Stimulated activated naive B cell treated with anti-CD40 and anti-IgM and Interleukin-4, amounts not matched to agents 10 μg/mL and 1 μg/mL and 100 μg/mL, for 72 hours (primary cell): ENCODE results near the gene CACTIN.
A peak's percentile ranks its signal among the peaks of the same experiment; 100 is the strongest.

Source experiments
- ATAC-seq, 2 donors: fragments of 150-1000 bp; cut with Tn5 transposase; replicated peaks; 2 replicates each; pipeline ENCODE4 v1.10.0; 2021; ENCODE audit warnings: moderate library complexity in 1 of 2
- DNase-seq: peaks from one replicate; pipeline ENCODE4 v3.0.0; 2021
- H3K27ac Mint-ChIP-seq: one replicate; pipeline ENCODE4 v1.8.0; 2022; ENCODE audit warnings: mild to moderate bottlenecking, mixed read lengths
- H3K27me3 Mint-ChIP-seq, 2 donors: one replicate each; pipeline ENCODE4 v1.8.0; 2022; ENCODE audit warnings: mixed read lengths in 2 of 2
- H3K36me3 Mint-ChIP-seq, 2 donors: one replicate each; pipeline ENCODE4 v1.8.0; 2022; ENCODE audit warnings: mixed read lengths in 2 of 2, mild to moderate bottlenecking in 1 of 2
- H3K4me1 Mint-ChIP-seq, 2 donors: one replicate each; pipeline ENCODE4 v1.8.0; 2022; ENCODE audit warnings: mixed read lengths in 2 of 2, mild to moderate bottlenecking in 1 of 2
- H3K4me3 Mint-ChIP-seq, 2 donors: one replicate each; pipeline ENCODE4 v1.8.0; 2022; ENCODE audit warnings: mild to moderate bottlenecking in 2 of 2, mixed read lengths in 2 of 2, moderate library complexity in 1 of 2
- H3K9me3 Mint-ChIP-seq, 2 donors: one replicate each; pipeline ENCODE4 v1.8.0; 2022; ENCODE audit warnings: mixed read lengths in 2 of 2, mild to moderate bottlenecking in 1 of 2

CACTIN gene

GRCh38 chr19:3608079-3608641 is 18.4 kb downstream of the CACTIN start:
- Mint-ChIP-seq H3K27ac (no peak overlapping the region), H3K36me3 (peaks cover 18 to 25% of the 10 kb centered on the region in 2 donors), H3K4me1 (peaks cover 16 to 28% of the 10 kb centered on the region in 2 donors), H3K4me3 (peak overlapping the region in 1 of 2 donors; percentile 54), H3K27me3 (no peaks in the 10 kb centered on the region), H3K9me3 (peaks cover 0 to 2% of the 10 kb centered on the region in 2 donors)
- ATAC-seq (no peak), DNase-seq (no peak)

- H3K27ac Mint-ChIP-seq = no peak overlapping the region
- peaks cover 0 to 2% of the 10 kb centered on the region in 2 donors for H3K9me3 Mint-ChIP-seq
- DNase-seq (no peak), ATAC-seq (no peak)
- H3K4me1 Mint-ChIP-seq = peaks cover 16 to 28% of the 10 kb centered on the region in 2 donors
- H3K27me3 Mint-ChIP-seq = no peaks in the 10 kb centered on the region
- peaks cover 16 to 23% of the 10 kb centered on the region in 2 donors for H3K36me3 Mint-ChIP-seq
- H3K4me3 Mint-ChIP-seq = peak overlapping the region in 1 of 2 donors; percentile 62
These were observed 19.1 kb downstream of the CACTIN start for GRCh38 chr19:3607303-3608078.

GRCh38 chr19:3606690-3607289 is 19.8 kb downstream of the CACTIN start, which contains the start of gene TBXA2R:
TSS of gene TBXA2R (minus strand) at chr19:3606875. CDS start at chr19:3600634, 6,241 bp downstream.
- Mint-ChIP-seq H3K4me1 (peaks cover 16 to 28% of the 10 kb centered on the region in 2 donors), H3K27me3 (no peaks in the 10 kb centered on the region), H3K4me3 (peak within 1 kb of the TSS in 1 of 2 donors; percentile 62), H3K9me3 (peaks cover 0 to 2% of the 10 kb centered on the region in 2 donors), H3K36me3 (peaks cover 10 to 17% of the 10 kb centered on the region in 2 donors), H3K27ac (no peak within 1 kb of the TSS)
- peak; percentile 59 to 64 for ATAC-seq
- peak; percentile 44 for DNase-seq

GRCh38 chr19:3606174-3606689 is 20.4 kb downstream of the CACTIN start:
- DNase-seq (no peak), ATAC-seq (peak; percentile 45 to 48)
- Mint-ChIP-seq H3K36me3 (peaks cover 8 to 16% of the 10 kb centered on the region in 2 donors), H3K27me3 (no peaks in the 10 kb centered on the region), H3K9me3 (peaks cover 0 to 2% of the 10 kb centered on the region in 2 donors), H3K27ac (no peak overlapping the region), H3K4me3 (no peak overlapping the region), H3K4me1 (peaks cover 16 to 28% of the 10 kb centered on the region in 2 donors)

- Mint-ChIP-seq H3K9me3 (peaks cover 0 to 2% of the 10 kb centered on the region in 2 donors), H3K4me1 (peaks cover 16 to 26% of the 10 kb centered on the region in 2 donors), H3K27ac (no peak overlapping the region), H3K27me3 (no peaks in the 10 kb centered on the region), H3K36me3 (peaks cover 8 to 15% of the 10 kb centered on the region in 2 donors), H3K4me3 (no peak overlapping the region)
- no peak for ATAC-seq
- no peak for DNase-seq
These were observed 20.8 kb downstream of the CACTIN start for GRCh38 chr19:3605770-3606169.

- Mint-ChIP-seq H3K4me1 (peaks cover 16 to 22% of the 10 kb centered on the region in 2 donors), H3K36me3 (peaks cover 8 to 11% of the 10 kb centered on the region in 2 donors), H3K27ac (no peak overlapping the region), H3K9me3 (peaks cover 0 to 2% of the 10 kb centered on the region in 2 donors), H3K27me3 (no peaks in the 10 kb centered on the region), H3K4me3 (no peak overlapping the region)
- no peak for ATAC-seq
- DNase-seq = no peak
These were observed 21.2 kb downstream of the CACTIN start for GRCh38 chr19:3605361-3605760.

GRCh38 chr19:3604987-3605343 is 21.6 kb downstream of the CACTIN start:
- Mint-ChIP-seq H3K4me1 (peaks cover 13 to 18% of the 10 kb centered on the region in 2 donors), H3K27ac (no peak overlapping the region), H3K36me3 (peaks cover 7 to 10% of the 10 kb centered on the region in 2 donors), H3K9me3 (peaks cover 0 to 2% of the 10 kb centered on the region in 2 donors), H3K27me3 (no peaks in the 10 kb centered on the region), H3K4me3 (no peak overlapping the region)
- DNase-seq (peak; percentile 43), ATAC-seq (peak; percentile 64 to 74)

- no peak for DNase-seq
- H3K27ac Mint-ChIP-seq = peak overlapping the region; percentile 31
- ATAC-seq = peak; percentile 31 to 39
- peaks cover 13 to 15% of the 10 kb centered on the region in 2 donors for H3K4me1 Mint-ChIP-seq
- H3K9me3 Mint-ChIP-seq = peaks cover 0 to 2% of the 10 kb centered on the region in 2 donors
- H3K27me3 Mint-ChIP-seq = no peaks in the 10 kb centered on the region
- no peak overlapping the region for H3K4me3 Mint-ChIP-seq
- peaks cover 5 to 7% of the 10 kb centered on the region in 2 donors for H3K36me3 Mint-ChIP-seq
These were observed 22.2 kb downstream of the CACTIN start for GRCh38 chr19:3604227-3604986.

- no peak overlapping the region for H3K4me3 Mint-ChIP-seq
- no peak for DNase-seq
- no peaks in the 10 kb centered on the region for H3K27me3 Mint-ChIP-seq
- H3K36me3 Mint-ChIP-seq = peaks cover 5 to 7% of the 10 kb centered on the region in 2 donors
- H3K27ac Mint-ChIP-seq = no peak overlapping the region
- no peak for ATAC-seq
- peaks cover 13% of the 10 kb centered on the region in 2 donors for H3K4me1 Mint-ChIP-seq
- H3K9me3 Mint-ChIP-seq = peaks cover 0 to 2% of the 10 kb centered on the region in 2 donors
These were observed 23.3 kb downstream of the CACTIN start for GRCh38 chr19:3603121-3603811.

GRCh38 chr19:3601021-3601420 is 25.6 kb downstream of the CACTIN start:
- Mint-ChIP-seq H3K9me3 (no peaks in the 10 kb centered on the region), H3K36me3 (peaks cover 3 to 4% of the 10 kb centered on the region in 2 donors), H3K4me1 (peaks cover 0 to 2% of the 10 kb centered on the region in 2 donors), H3K27me3 (no peaks in the 10 kb centered on the region), H3K27ac (no peak overlapping the region), H3K4me3 (no peak overlapping the region)
- ATAC-seq (no peak), DNase-seq (no peak)

- ATAC-seq (no peak), DNase-seq (no peak)
- Mint-ChIP-seq H3K9me3 (no peaks in the 10 kb centered on the region), H3K36me3 (peaks cover 3 to 4% of the 10 kb centered on the region in 2 donors), H3K27ac (no peak overlapping the region), H3K4me1 (peaks cover 0 to 2% of the 10 kb centered on the region in 2 donors), H3K4me3 (no peak overlapping the region), H3K27me3 (no peaks in the 10 kb centered on the region)
These were observed 26.8 kb downstream of the CACTIN start for GRCh38 chr19:3599776-3600187.

GRCh38 chr19:3595521-3596061 is 31.0 kb downstream of the CACTIN start:
- H3K4me3 Mint-ChIP-seq = no peak overlapping the region
- ATAC-seq = no peak
- peaks cover 6% of the 10 kb centered on the region in 2 donors for H3K36me3 Mint-ChIP-seq
- no peak overlapping the region for H3K27ac Mint-ChIP-seq
- H3K9me3 Mint-ChIP-seq = no peaks in the 10 kb centered on the region
- peaks cover 0 to 5% of the 10 kb centered on the region in 2 donors for H3K4me1 Mint-ChIP-seq
- H3K27me3 Mint-ChIP-seq = no peaks in the 10 kb centered on the region
- DNase-seq = no peak

GRCh38 chr19:3593156-3593555 is 33.4 kb downstream of the CACTIN start:
- DNase-seq (no peak), ATAC-seq (no peak)
- peak overlapping the region; percentile 11 for H3K27ac Mint-ChIP-seq
- no peaks in the 10 kb centered on the region for H3K9me3 Mint-ChIP-seq
- H3K4me3 Mint-ChIP-seq = no peak overlapping the region
- H3K27me3 Mint-ChIP-seq = no peaks in the 10 kb centered on the region
- H3K36me3 Mint-ChIP-seq = peaks cover 3 to 4% of the 10 kb centered on the region in 2 donors
- peaks cover 0 to 5% of the 10 kb centered on the region in 2 donors for H3K4me1 Mint-ChIP-seq
